HG03469 (cell line): ENCODE data around the gene PPA2.

Experiments
- ATAC-seq: cut with Tn5 transposase; IDR thresholded peaks from one replicate; pipeline ENCODE4 v1.9.1; 2021; ENCODE audit warnings: mild to moderate bottlenecking, moderate library complexity, moderate number of reproducible peaks; ENCODE audit not compliant: unreplicated experiment

Gene PPA2

GRCh38 chr4:105400901-105401677, 72.8 kb downstream of the PPA2 start:
- ATAC-seq = no peak

GRCh38 chr4:105399532-105400161, 74.2 kb downstream of the PPA2 start:
- ATAC-seq = no peak

GRCh38 chr4:105392858-105393257, 81.0 kb downstream of the PPA2 start:
- ATAC-seq = no peak

GRCh38 chr4:105389167-105389566, 84.7 kb downstream of the PPA2 start:
- ATAC-seq = no peak

GRCh38 chr4:105387466-105387865, 86.4 kb downstream of the PPA2 start:
- no peak for ATAC-seq

GRCh38 chr4:105386012-105386411, 87.8 kb downstream of the PPA2 start:
- ATAC-seq = no peak

- ATAC-seq = no peak
These were observed 99.8 kb downstream of the PPA2 start for GRCh38 chr4:105374071-105374470.

- ATAC-seq = no peak
These were observed 100.5 kb downstream of the PPA2 start for GRCh38 chr4:105373324-105373723.

GRCh38 chr4:105369988-105370387, 103.9 kb downstream of the PPA2 start:
- no peak for ATAC-seq

GRCh38 chr4:105361053-105361452, 112.8 kb downstream of the PPA2 start:
- ATAC-seq = no peak

- no peak for ATAC-seq
These were observed 116.4 kb downstream of the PPA2 start for GRCh38 chr4:105357258-105357980.

- no peak for ATAC-seq
These were observed 117.7 kb downstream of the PPA2 start for GRCh38 chr4:105356194-105356593.

GRCh38 chr4:105352826-105353225, 121.0 kb downstream of the PPA2 start:
- ATAC-seq = peak; percentile 69

- ATAC-seq = no peak
These were observed 122.0 kb downstream of the PPA2 start for GRCh38 chr4:105351861-105352260.

- ATAC-seq = no peak
These were observed 122.9 kb downstream of the PPA2 start for GRCh38 chr4:105350859-105351490.

GRCh38 chr4:105348719-105349118, 125.1 kb downstream of the PPA2 start:
- no peak for ATAC-seq

- ATAC-seq = no peak
These were observed 127.0 kb downstream of the PPA2 start for GRCh38 chr4:105346869-105347268.

GRCh38 chr4:105345838-105346237, 128.0 kb downstream of the PPA2 start:
- no peak for ATAC-seq

- ATAC-seq = no peak
These were observed 128.5 kb downstream of the PPA2 start for GRCh38 chr4:105345358-105345757.

GRCh38 chr4:105344141-105344540, 129.7 kb downstream of the PPA2 start:
- no peak for ATAC-seq

GRCh38 chr4:105343146-105343931, 130.5 kb downstream of the PPA2 start:
- ATAC-seq = no peak
